Tibial nerve (tissue), 4 donors: Measurements from ENCODE around the gene RFX6. TPM values are rescaled to one million over a fixed set of nuclear protein-coding genes. Genes with fewer than 3 reads are reported as not detected.

Source experiments
- DNase-seq, 2 donors: peaks; one replicate each; pipeline ENCODE4 v3.0.0-alpha.2; 2019; ENCODE audit warnings: low spot score in 2 of 2
- H3K27ac ChIP-seq, 4 donors: fragments of 200-600 bp; sonication (generic) in 3 of 4; one replicate each; pipeline ENCODE4 v1.5.1; 2017 to 2019; ENCODE audit warnings: mild to moderate bottlenecking in 1 of 4
- H3K27me3 ChIP-seq, 2 donors: fragments of 200-600 bp; sonication (generic) in 1 of 2; one replicate each; pipeline versions ENCODE4 v1.5.1 to v1.6.0; 2017 to 2019
- H3K36me3 ChIP-seq, 3 donors: fragments of 200-600 bp; sonication (generic); one replicate each; pipeline ENCODE4 v1.5.1; 2018 to 2019
- H3K4me1 ChIP-seq, 4 donors: fragments of 200-600 bp; sonication (generic) in 3 of 4; one replicate each; pipeline ENCODE4 v1.5.1; 2017 to 2019
- H3K4me3 ChIP-seq, 4 donors: fragments of 200-600 bp; sonication (generic) in 3 of 4; one replicate each; pipeline ENCODE4 v1.5.1; 2017 to 2019; ENCODE audit warnings: mild to moderate bottlenecking in 1 of 4, moderate library complexity in 1 of 4
- H3K9me3 ChIP-seq, 4 donors: fragments of 200-600 bp; sonication (generic) in 3 of 4; one replicate each; pipeline ENCODE4 v1.5.1; 2017 to 2019
- EP300 ChIP-seq, 2 donors: sonication (generic); formaldehyde crosslinking; IDR thresholded peaks; one replicate each; pipeline ENCODE4 v1.6.1; 2017; ENCODE audit warnings: antibody characterized with exemption in 2 of 2, mild to moderate bottlenecking in 1 of 2
- POLR2A ChIP-seq, 2 donors: fragments of 450-650 bp; IDR thresholded peaks; one replicate each; pipeline ENCODE4 v1.6.1; 2017; ENCODE audit warnings: antibody characterized with exemption in 2 of 2, mild to moderate bottlenecking in 2 of 2, moderate library complexity in 2 of 2
- WGBS, 2 donors: methylation state at CpG; one replicate each; pipeline ENCODE4 v1.1.5; 2018; 5-methylcytosine and 5-hydroxymethylcytosine counted together
- total RNA-seq, 4 donors: library from RNA; depleted of rRNA; stranded (reverse); fragments of >200 nt; gene quantifications; one replicate each; pipeline ENCODE4 v1.1.0, GENCODE V29; 2016
- TF ChIP-seq, protein P1 (sequence below), 5 experiments: fragments of 200-600 bp in 3 of 5; fragments of 450-650 bp in 2 of 5; sonication (generic) in 3 of 5; IDR thresholded peaks; one replicate each; pipeline ENCODE4 v1.5.1; 2016 to 2019; ENCODE audit warnings: antibody characterized with exemption in 5 of 5, mild to moderate bottlenecking in 3 of 5, moderate library complexity in 2 of 5

Gene RFX6
- total RNA-seq, 4 donors from 2014 or later = 0.22 TPM; not detected in 3

DNA sequence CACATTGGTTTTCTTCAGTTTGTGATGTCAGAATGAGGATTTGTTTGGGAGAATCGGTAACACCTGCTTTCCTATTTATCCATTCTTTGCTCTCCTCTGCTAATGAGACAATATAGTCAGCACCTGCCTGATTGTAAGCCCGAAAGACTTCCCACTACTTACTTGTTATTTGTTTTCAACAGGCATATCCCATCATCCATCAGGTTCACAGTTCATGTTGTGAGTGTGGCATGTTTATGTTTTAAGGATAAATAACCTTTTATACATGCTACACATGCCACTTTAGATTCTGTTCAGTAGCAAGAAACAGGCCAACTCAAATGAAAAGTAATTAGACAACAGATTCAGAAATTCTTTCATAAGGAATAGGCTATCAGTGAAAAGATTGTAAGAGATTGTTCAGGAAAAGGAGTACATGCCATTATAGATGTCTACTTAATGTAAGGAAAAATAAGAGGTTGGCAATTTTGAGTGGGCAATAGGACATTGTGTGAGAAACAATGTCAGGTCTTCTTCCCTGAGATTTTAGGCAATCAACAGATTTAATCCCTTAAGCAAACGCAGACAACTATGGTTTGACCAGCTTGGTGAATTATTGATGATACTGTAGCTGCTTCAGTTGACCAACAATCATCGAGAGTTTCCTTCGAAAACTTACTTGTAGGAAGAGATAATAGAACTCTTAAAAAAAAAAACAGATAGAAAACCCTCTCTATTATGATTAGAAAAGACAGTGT lies 40.3 kb upstream of the RFX6 start:
- H3K4me1 ChIP-seq = no peaks in the 10 kb centered on the region
- H3K4me3 ChIP-seq = no peak overlapping the region
- WGBS, 2 donors = 88 to 91% methylated on average over 5 of the region's 5 CpGs
- no peaks in the 10 kb centered on the region for H3K36me3 ChIP-seq
- DNase-seq = no peak
- no peaks in the 10 kb centered on the region for H3K9me3 ChIP-seq
- H3K27ac ChIP-seq = no peak overlapping the region
- no peaks in the 10 kb centered on the region for H3K27me3 ChIP-seq
- TF ChIP-seq, protein P1, sequence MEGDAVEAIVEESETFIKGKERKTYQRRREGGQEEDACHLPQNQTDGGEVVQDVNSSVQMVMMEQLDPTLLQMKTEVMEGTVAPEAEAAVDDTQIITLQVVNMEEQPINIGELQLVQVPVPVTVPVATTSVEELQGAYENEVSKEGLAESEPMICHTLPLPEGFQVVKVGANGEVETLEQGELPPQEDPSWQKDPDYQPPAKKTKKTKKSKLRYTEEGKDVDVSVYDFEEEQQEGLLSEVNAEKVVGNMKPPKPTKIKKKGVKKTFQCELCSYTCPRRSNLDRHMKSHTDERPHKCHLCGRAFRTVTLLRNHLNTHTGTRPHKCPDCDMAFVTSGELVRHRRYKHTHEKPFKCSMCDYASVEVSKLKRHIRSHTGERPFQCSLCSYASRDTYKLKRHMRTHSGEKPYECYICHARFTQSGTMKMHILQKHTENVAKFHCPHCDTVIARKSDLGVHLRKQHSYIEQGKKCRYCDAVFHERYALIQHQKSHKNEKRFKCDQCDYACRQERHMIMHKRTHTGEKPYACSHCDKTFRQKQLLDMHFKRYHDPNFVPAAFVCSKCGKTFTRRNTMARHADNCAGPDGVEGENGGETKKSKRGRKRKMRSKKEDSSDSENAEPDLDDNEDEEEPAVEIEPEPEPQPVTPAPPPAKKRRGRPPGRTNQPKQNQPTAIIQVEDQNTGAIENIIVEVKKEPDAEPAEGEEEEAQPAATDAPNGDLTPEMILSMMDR (IDR thresholded peaks at IDR 0.05) = no peak
- TF ChIP-seq EP300 (IDR thresholded peaks at IDR 0.05) = no peak
- TF ChIP-seq POLR2A (IDR thresholded peaks at IDR 0.05) = no peak

DNA sequence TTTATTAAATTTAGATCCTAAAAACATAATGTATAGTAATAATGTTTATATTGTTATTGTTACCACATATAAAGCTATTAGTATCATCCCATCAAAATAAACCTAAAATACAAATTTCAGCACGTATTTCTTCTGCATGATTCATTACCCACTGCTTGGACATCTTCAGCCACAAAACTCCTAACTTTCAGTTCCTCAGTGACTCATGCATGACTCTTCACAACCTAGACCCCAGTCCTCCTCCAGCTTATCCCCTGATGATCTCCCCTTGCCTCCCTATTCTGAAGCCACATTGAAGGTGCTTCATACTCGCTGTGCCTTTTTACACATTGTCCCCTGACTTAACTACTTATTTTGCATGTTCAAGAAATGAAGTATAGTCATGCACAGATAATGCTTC lies 37.0 kb upstream of the RFX6 start:
- no peaks in the 10 kb centered on the region for H3K9me3 ChIP-seq

DNA sequence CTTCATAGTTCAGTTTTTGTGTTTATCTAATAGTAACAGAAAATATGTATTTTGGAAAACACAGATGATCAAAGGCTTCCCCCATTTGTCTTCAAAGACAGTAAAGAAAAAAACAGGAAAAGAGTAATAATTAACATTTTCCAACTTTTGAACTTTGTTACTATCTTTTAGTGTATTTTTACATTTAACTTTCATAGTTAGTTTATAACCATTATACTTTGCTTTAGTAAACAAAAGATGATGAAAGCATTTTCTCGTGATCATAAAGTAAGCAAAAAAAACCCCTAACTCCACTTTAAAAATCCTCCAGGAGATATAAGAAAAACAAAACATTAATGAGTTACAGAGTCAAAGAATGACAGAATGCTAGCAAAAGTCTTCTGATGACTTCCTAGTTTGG lies 34.6 kb upstream of the RFX6 start:
- Histone ChIP-seq H3K9me3 (no peaks in the 10 kb centered on the region), H3K4me3 (no peak overlapping the region), H3K36me3 (no peaks in the 10 kb centered on the region), H3K27ac (no peak overlapping the region), H3K27me3 (no peaks in the 10 kb centered on the region), H3K4me1 (no peaks in the 10 kb centered on the region)
- DNase-seq = no peak
- TF ChIP-seq POLR2A (IDR thresholded peaks at IDR 0.05) = no peak
- TF ChIP-seq EP300 (IDR thresholded peaks at IDR 0.05) = no peak
- TF ChIP-seq, protein P1 (IDR thresholded peaks at IDR 0.05) = no peak
- 55 to 58% methylated on average over 1 of the region's 1 CpG for WGBS, 2 donors

More for the DNA sequence above, 37.0 kb upstream of the RFX6 start:
- TF ChIP-seq, protein P1 (IDR thresholded peaks at IDR 0.05) = no peak
- no peak for TF ChIP-seq POLR2A (IDR thresholded peaks at IDR 0.05)
- no peak for TF ChIP-seq EP300 (IDR thresholded peaks at IDR 0.05)
- no peak overlapping the region for H3K27ac ChIP-seq
- WGBS, 2 donors = 61 to 63% methylated on average over 2 of the region's 2 CpGs
- DNase-seq = no peak
- H3K4me1 ChIP-seq = no peaks in the 10 kb centered on the region
- H3K36me3 ChIP-seq = no peaks in the 10 kb centered on the region
- H3K4me3 ChIP-seq = no peak overlapping the region
- no peaks in the 10 kb centered on the region for H3K27me3 ChIP-seq

DNA sequence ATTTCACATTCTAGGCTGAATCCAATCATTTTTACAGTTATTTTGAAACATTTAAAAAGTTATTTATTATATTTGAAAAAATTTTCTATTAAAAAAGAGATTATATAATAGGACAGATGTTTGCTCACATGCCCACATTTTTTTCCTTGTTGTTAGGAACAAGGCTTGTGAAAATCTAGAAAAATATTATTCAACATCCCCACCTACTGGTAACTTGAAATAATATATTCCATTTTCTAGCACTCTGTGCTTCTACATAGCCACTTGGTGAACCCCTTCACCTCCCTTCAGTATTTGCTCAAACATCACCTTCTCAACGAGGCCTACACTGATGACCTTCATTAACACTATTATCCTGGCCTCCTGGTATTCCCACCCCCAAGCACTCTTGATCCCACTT lies 29.8 kb upstream of the RFX6 start:
- H3K27me3 ChIP-seq = no peaks in the 10 kb centered on the region
- H3K36me3 ChIP-seq = no peaks in the 10 kb centered on the region
- H3K9me3 ChIP-seq = no peaks in the 10 kb centered on the region
- 11 to 20% methylated on average over 1 of the region's 1 CpG for WGBS, 2 donors
- no peak overlapping the region for H3K27ac ChIP-seq
- DNase-seq = no peak
- no peak overlapping the region for H3K4me3 ChIP-seq
- TF ChIP-seq EP300 (IDR thresholded peaks at IDR 0.05) = no peak
- TF ChIP-seq, protein P1 (IDR thresholded peaks at IDR 0.05) = peak in 4 of 5 experiments; percentile 7 to 33 (median 18)
- no peaks in the 10 kb centered on the region for H3K4me1 ChIP-seq

DNA sequence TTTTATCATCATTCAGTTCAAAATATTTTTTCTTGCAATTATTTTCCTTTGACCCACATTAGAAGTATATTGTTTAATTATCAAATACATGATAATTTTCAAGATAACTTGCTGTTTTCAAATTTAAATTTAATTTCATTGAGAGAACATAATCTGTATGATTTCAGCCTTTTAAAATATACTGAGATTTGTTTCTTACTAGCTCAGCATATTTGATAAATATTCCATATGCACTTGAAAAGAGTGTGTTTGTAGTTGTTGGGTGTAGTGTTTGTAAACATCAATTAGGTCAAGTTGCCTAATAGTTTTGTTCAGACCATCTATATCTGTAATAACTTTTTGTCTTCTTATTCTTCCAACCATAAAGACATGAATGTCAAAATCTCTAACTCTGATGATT lies 19.0 kb upstream of the RFX6 start:
- H3K9me3 ChIP-seq = peaks cover 0 to 42% (median 8%) of the 10 kb centered on the region in 4 donors
- no peak for DNase-seq
- no peaks in the 10 kb centered on the region for H3K4me1 ChIP-seq
- no peak overlapping the region for H3K4me3 ChIP-seq
- H3K36me3 ChIP-seq = no peaks in the 10 kb centered on the region
- no peak overlapping the region for H3K27ac ChIP-seq
- TF ChIP-seq EP300 (IDR thresholded peaks at IDR 0.05) (no peak), POLR2A (IDR thresholded peaks at IDR 0.05) (no peak)
- TF ChIP-seq, protein P1 (IDR thresholded peaks at IDR 0.05) = no peak
- no peaks in the 10 kb centered on the region for H3K27me3 ChIP-seq
